Measurements from ENCODE around the gene KIRREL2. TPM values are rescaled to one million over a fixed set of nuclear protein-coding genes. Genes with fewer than 3 reads are reported as not detected.

KIRREL2 gene
- total RNA-seq, 1 donor from 2014 or later = not detected

DNA sequence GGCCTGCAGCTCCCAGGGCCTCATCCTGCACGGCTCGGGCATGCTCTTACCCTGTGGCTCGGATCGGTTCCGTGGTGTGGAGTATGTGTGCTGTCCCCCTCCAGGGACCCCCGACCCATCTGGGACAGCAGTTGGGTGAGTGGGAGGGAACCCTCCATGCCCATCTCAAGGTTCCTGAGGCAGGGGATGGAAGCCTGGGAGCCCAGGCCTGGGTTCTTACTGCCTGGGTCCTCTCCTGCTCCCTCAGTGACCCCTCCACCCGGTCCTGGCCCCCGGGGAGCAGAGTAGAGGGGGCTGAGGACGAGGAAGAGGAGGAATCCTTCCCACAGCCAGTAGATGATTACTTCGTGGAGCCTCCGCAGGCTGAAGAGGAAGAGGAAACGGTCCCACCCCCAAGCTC, 14.9 kb downstream of the KIRREL2 start:
- intact Hi-C loops (cut with micrococcal nuclease) = no loop called here
- TF ChIP-seq, protein P1, sequence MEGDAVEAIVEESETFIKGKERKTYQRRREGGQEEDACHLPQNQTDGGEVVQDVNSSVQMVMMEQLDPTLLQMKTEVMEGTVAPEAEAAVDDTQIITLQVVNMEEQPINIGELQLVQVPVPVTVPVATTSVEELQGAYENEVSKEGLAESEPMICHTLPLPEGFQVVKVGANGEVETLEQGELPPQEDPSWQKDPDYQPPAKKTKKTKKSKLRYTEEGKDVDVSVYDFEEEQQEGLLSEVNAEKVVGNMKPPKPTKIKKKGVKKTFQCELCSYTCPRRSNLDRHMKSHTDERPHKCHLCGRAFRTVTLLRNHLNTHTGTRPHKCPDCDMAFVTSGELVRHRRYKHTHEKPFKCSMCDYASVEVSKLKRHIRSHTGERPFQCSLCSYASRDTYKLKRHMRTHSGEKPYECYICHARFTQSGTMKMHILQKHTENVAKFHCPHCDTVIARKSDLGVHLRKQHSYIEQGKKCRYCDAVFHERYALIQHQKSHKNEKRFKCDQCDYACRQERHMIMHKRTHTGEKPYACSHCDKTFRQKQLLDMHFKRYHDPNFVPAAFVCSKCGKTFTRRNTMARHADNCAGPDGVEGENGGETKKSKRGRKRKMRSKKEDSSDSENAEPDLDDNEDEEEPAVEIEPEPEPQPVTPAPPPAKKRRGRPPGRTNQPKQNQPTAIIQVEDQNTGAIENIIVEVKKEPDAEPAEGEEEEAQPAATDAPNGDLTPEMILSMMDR (IDR thresholded peaks at IDR 0.05; ENCODE audit: borderline replicate concordance) = no peak
- H3K9me3 ChIP-seq (replicated peaks) = no peaks in the 10 kb centered on the region
- no peaks in the 10 kb centered on the region for H3K36me3 ChIP-seq
- H3K27me3 ChIP-seq (ENCODE audit: low read depth) = peaks cover 42% of the 10 kb centered on the region
- H3K4me1 ChIP-seq = peaks cover 24% of the 10 kb centered on the region
- no peak for DNase-seq
- H3K27ac ChIP-seq (replicated peaks) = no peak overlapping the region
- no peak overlapping the region for H3K4me3 ChIP-seq

DNA sequence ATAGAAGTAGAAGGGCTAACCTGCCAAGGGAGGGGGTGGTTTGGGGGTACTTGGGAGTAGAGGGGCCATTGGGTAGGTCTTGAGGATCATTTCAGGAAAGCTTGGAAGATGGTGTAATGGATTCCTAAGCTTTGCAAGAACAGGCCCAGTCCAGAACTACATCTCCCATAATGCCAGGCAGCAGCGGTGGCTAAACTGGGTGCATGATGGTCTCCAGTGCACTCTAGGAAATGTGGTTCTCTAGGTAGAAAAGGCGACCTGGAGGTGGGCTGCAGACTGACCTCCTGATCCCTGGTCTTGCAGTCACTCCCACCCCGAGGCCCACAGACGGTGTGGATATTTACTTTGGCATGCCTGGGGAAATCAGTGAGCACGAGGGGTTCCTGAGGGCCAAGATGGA, 15.5 kb downstream of the KIRREL2 start:
- DNase-seq = no peak
- TF ChIP-seq, protein P1 (IDR thresholded peaks at IDR 0.05; ENCODE audit: borderline replicate concordance) = no peak
- Histone ChIP-seq H3K9me3 (replicated peaks) (no peaks in the 10 kb centered on the region), H3K27me3 (ENCODE audit: low read depth) (peaks cover 36% of the 10 kb centered on the region), H3K36me3 (no peaks in the 10 kb centered on the region), H3K27ac (replicated peaks) (no peak overlapping the region), H3K4me1 (peaks cover 24% of the 10 kb centered on the region), H3K4me3 (no peak overlapping the region)
- intact Hi-C loops (cut with micrococcal nuclease) = no loop called here

DNA sequence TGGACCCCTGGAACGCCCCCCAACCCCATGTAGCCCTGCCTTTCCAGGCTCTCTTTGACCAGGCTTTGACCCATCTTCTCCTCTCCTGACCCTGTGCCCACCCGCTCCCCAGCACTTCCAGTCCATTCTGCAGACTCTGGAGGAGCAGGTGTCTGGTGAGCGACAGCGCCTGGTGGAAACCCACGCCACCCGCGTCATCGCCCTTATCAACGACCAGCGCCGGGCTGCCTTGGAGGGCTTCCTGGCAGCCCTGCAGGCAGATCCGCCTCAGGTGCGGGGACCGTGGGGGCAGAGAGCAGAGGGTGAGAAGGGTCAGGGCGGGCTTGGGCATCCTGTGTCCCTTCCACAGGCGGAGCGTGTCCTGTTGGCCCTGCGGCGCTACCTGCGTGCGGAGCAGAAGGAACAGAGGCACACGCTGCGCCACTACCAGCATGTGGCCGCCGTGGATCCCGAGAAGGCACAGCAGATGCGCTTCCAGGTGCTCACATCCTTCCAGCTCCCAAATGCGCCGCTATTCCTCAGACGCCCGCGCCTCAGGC, 17.8 kb downstream of the KIRREL2 start:
- H3K9me3 ChIP-seq (replicated peaks) = no peaks in the 10 kb centered on the region
- H3K4me3 ChIP-seq = no peak overlapping the region
- H3K27me3 ChIP-seq (ENCODE audit: low read depth) = peaks cover 38% of the 10 kb centered on the region
- H3K36me3 ChIP-seq = no peaks in the 10 kb centered on the region
- no peak overlapping the region for H3K27ac ChIP-seq (replicated peaks)
- no peak for DNase-seq
- intact Hi-C loops (cut with micrococcal nuclease) = no loop called here
- peaks cover 11% of the 10 kb centered on the region for H3K4me1 ChIP-seq
- TF ChIP-seq, protein P1 (IDR thresholded peaks at IDR 0.05; ENCODE audit: borderline replicate concordance) = no peak

DNA sequence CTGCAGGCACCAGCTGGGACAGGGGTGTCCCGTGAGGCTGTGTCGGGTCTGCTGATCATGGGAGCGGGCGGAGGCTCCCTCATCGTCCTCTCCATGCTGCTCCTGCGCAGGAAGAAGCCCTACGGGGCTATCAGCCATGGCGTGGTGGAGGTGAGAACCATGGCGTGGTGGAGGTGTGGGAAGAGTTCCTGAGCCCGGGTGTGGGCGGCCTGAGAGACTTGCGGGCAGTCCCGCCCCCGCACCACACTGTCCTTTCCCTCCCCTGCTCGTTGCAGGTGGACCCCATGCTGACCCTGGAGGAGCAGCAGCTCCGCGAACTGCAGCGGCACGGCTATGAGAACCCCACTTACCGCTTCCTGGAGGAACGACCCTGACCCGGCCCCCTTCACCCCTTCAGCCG, 22.4 kb downstream of the KIRREL2 start:
- no peak overlapping the region for H3K27ac ChIP-seq (replicated peaks)
- no peaks in the 10 kb centered on the region for H3K9me3 ChIP-seq (replicated peaks)
- H3K27me3 ChIP-seq (ENCODE audit: low read depth) = peaks cover 11% of the 10 kb centered on the region
- H3K4me1 ChIP-seq = peaks cover 7% of the 10 kb centered on the region
- TF ChIP-seq, protein P1 (IDR thresholded peaks at IDR 0.05; ENCODE audit: borderline replicate concordance) = no peak
- no peak overlapping the region for H3K4me3 ChIP-seq
- DNase-seq = no peak
- H3K36me3 ChIP-seq = no peaks in the 10 kb centered on the region
- intact Hi-C loops (cut with micrococcal nuclease) = no loop called here

DNA sequence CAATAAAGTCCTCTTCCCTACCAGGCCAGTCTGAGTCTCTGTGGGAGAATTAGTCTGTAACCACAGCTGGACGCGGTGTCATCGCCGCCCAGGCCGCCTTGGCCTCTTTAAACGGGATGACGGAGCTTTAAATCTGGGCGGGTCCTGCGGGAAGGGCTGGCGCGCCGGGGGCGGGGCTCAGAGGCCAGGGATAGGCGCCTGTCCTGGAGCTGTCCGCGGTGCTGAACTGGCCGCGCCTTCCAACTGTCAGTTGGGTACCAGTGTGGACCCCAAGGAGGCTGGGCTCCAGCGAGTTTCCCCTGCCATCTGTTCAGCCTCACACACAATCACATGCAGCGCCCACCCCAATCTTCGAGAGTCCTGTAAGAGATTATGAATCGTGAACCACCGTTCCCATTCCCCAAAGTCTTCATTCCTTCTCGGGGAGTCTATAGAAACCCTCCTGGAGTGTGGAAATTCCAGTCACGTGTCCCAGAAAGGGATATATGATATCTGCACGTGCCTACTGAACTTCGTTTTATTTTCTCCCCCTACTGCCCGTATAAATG, 23.1 kb downstream of the KIRREL2 start:
- Histone ChIP-seq H3K4me3 (no peak overlapping the region), H3K9me3 (replicated peaks) (no peaks in the 10 kb centered on the region), H3K36me3 (no peaks in the 10 kb centered on the region), H3K27me3 (ENCODE audit: low read depth) (peaks cover 11% of the 10 kb centered on the region), H3K4me1 (peaks cover 7% of the 10 kb centered on the region), H3K27ac (replicated peaks) (no peak overlapping the region)
- TF ChIP-seq, protein P1 (IDR thresholded peaks at IDR 0.05; ENCODE audit: borderline replicate concordance) = no peak
- DNase-seq = peak; percentile 92
- intact Hi-C loops (cut with micrococcal nuclease) = loop anchor here (10.0 kb wide), 1 partner anchor 55 kb away; the partner anchor contains the start of gene LRFN3

Data from left ventricle myocardium inferior (tissue), 1 donor.